Measurements from ENCODE around the gene ACAP1. TPM values are rescaled to one million over a fixed set of nuclear protein-coding genes. Genes with fewer than 3 reads are reported as not detected.
A peak's percentile ranks its signal among the peaks of the same experiment; 100 is the strongest.

The ACAP1 gene
- total RNA-seq, 2 donors from 2014 or later: 0.99 to 2.1 TPM

DNA sequence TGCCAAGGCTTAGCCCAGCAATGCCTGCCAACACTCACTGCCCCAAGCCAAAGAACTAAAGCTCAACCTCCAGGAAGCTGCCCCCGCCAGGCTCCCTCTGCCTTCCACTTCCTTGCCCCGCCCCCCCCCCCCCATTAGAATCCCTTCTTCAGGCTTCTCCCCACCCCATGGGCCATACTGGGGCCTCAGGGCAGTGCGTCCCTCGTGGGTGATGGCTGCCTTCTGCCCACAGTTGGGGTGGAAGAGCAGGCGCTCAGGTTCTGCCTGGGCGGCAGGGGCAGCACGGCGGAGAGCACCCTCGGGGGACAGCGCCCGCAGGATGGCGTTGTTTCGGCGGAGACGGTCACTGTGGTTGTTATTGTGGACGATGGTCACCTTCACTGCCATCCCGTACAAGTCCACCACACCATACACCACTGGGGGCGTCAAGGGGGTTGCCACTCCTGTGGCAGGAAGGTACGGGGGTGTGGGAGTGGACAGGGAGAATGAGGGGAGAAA, 11.2 kb upstream of the ACAP1 start:
- Histone ChIP-seq H3K27ac (no peak overlapping the region), H3K9me3 (no peaks in the 10 kb centered on the region), H3K36me3 (replicated peaks in 1 of 2; ENCODE audit: insufficient read depth in 1 of 2, low read depth in 2 of 2) (peaks cover 0 to 23% of the 10 kb centered on the region in 2 donors), H3K4me3 (no peak overlapping the region), H3K27me3 (no peaks in the 10 kb centered on the region), H3K4me1 (peaks cover 17% of the 10 kb centered on the region)
- TF ChIP-seq, protein P1, sequence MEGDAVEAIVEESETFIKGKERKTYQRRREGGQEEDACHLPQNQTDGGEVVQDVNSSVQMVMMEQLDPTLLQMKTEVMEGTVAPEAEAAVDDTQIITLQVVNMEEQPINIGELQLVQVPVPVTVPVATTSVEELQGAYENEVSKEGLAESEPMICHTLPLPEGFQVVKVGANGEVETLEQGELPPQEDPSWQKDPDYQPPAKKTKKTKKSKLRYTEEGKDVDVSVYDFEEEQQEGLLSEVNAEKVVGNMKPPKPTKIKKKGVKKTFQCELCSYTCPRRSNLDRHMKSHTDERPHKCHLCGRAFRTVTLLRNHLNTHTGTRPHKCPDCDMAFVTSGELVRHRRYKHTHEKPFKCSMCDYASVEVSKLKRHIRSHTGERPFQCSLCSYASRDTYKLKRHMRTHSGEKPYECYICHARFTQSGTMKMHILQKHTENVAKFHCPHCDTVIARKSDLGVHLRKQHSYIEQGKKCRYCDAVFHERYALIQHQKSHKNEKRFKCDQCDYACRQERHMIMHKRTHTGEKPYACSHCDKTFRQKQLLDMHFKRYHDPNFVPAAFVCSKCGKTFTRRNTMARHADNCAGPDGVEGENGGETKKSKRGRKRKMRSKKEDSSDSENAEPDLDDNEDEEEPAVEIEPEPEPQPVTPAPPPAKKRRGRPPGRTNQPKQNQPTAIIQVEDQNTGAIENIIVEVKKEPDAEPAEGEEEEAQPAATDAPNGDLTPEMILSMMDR (IDR thresholded peaks at IDR 0.05): no peak
- TF ChIP-seq POLR2A (IDR thresholded peaks at IDR 0.05): no peak
- intact Hi-C loops (cut with DNase I): no loop called here
- WGBS, 2 donors: 82 to 89% methylated on average over 11 to 18 of the region's 19 CpGs
- no peak for ATAC-seq
- DNase-seq: no peak

DNA sequence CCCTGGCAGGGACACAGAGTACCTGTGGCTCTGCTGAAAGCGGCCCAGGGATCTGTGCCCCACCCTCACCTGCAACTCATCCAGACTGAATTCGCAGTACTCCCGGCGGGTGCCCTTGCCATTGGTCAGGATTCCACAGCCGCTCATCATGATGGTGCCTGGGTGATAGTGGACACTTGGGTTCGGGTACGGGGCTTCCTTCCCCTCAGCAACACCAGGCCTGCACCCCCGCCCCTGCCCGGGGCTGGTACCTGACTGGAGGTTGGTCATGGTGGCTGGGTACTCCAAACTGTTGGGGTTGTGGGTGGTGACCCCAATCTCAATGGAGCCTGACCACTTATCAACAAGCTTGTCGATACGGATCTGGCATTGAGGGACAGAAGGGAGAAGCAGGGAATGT, 10.1 kb upstream of the ACAP1 start:
- no peak for TF ChIP-seq POLR2A (IDR thresholded peaks at IDR 0.05)
- TF ChIP-seq, protein P1 (IDR thresholded peaks at IDR 0.05): no peak
- H3K36me3 ChIP-seq (replicated peaks in 1 of 2; ENCODE audit: insufficient read depth in 1 of 2, low read depth in 2 of 2): peaks cover 0 to 16% of the 10 kb centered on the region in 2 donors
- H3K4me1 ChIP-seq: peaks cover 25% of the 10 kb centered on the region
- no peak for ATAC-seq
- H3K27ac ChIP-seq: no peak overlapping the region
- no peaks in the 10 kb centered on the region for H3K27me3 ChIP-seq
- intact Hi-C loops (cut with DNase I): no loop called here
- WGBS, 2 donors: 67 to 87% methylated on average over 5 to 7 of the region's 11 CpGs
- no peaks in the 10 kb centered on the region for H3K9me3 ChIP-seq
- DNase-seq: no peak
- no peak overlapping the region for H3K4me3 ChIP-seq

DNA sequence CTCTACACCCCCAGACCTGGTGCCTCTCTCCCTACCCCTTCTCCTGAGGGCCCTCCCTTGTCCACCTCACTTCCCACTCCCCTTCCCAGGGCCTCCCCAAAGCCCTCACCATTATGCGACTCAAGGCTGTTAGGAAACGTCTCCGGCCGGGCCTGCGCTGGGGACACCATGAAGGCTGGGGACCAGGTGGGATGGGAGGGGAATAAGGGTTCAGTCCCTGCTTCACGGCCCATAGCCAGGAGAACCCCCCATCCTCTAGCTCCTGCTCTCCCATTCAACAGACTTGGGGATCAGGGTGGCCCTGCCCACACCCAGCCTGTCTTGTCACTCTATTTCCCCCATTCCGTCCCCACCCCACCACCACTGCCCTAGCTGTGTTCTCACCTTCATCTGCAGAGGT, 9.3 kb upstream of the ACAP1 start:
- intact Hi-C loops (cut with DNase I): no loop called here
- WGBS, 2 donors: 92% methylated on average over 7 of the region's 7 CpGs
- H3K27me3 ChIP-seq: no peaks in the 10 kb centered on the region
- H3K36me3 ChIP-seq (replicated peaks in 1 of 2; ENCODE audit: insufficient read depth in 1 of 2, low read depth in 2 of 2): peaks cover 0 to 9% of the 10 kb centered on the region in 2 donors
- no peak overlapping the region for H3K27ac ChIP-seq
- no peak overlapping the region for H3K4me3 ChIP-seq
- TF ChIP-seq, protein P1 (IDR thresholded peaks at IDR 0.05): no peak
- TF ChIP-seq POLR2A (IDR thresholded peaks at IDR 0.05): no peak
- peaks cover 25% of the 10 kb centered on the region for H3K4me1 ChIP-seq
- no peak for ATAC-seq
- H3K9me3 ChIP-seq: no peaks in the 10 kb centered on the region
- DNase-seq: no peak

DNA sequence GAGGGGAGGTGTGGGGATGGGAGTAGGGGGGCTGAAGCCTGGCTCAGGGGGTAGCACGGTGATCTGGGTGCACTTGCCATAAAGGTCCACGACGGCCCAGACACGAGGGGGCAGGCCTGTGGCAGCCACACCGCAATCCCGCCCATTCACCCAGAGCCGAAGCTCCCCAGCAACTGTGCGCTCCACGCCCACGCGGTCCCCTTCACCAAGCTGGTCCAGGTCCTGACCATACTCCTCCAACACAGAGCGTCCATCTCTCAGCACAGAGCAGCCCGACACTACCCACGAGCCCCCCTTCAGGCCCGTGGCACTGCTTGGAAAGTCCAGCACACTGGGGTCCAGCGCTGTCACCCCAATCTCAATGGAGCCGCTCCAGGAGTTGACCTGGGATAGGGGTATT, 8.8 kb upstream of the ACAP1 start:
- Histone ChIP-seq H3K9me3 (no peaks in the 10 kb centered on the region), H3K36me3 (replicated peaks in 1 of 2; ENCODE audit: insufficient read depth in 1 of 2, low read depth in 2 of 2) (peaks cover 0 to 9% of the 10 kb centered on the region in 2 donors), H3K4me3 (no peak overlapping the region), H3K27ac (no peak overlapping the region), H3K27me3 (no peaks in the 10 kb centered on the region), H3K4me1 (peaks cover 25% of the 10 kb centered on the region)
- peak in 1 of 4 donors; percentile 13 for DNase-seq
- ATAC-seq: no peak
- TF ChIP-seq, protein P1 (IDR thresholded peaks at IDR 0.05): no peak
- no peak for TF ChIP-seq POLR2A (IDR thresholded peaks at IDR 0.05)
- intact Hi-C loops (cut with DNase I): no loop called here
- 76 to 83% methylated on average over 14 of the region's 17 CpGs for WGBS, 2 donors

DNA sequence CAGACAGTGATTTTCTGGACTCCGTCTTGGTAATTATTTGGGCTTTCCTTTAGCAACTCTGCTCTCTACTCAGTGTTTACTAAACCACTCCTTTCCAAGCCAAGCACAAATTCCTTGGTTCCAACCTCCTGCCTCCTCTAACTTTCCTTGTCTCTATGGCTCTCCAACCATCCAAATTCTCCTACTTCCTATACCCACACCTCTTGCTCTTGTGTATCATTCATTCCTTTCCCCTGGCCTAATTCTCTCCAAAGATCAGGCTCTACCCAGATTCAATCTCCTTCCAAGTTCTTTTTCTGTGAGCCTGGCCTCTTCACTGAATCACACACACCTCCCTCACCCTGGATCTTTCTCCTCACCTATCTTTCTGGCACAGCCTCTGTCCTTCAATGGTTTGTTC, 8.3 kb upstream of the ACAP1 start:
- no peak for DNase-seq
- WGBS, 2 donors: 63 to 78% methylated on average over 1 of the region's 1 CpG
- TF ChIP-seq, protein P1 (IDR thresholded peaks at IDR 0.05): no peak
- no peak for TF ChIP-seq POLR2A (IDR thresholded peaks at IDR 0.05)
- Histone ChIP-seq H3K36me3 (replicated peaks in 1 of 2; ENCODE audit: insufficient read depth in 1 of 2, low read depth in 2 of 2) (peaks cover 0 to 4% of the 10 kb centered on the region in 2 donors), H3K4me1 (peaks cover 25% of the 10 kb centered on the region), H3K4me3 (no peak overlapping the region), H3K27ac (no peak overlapping the region), H3K9me3 (no peaks in the 10 kb centered on the region), H3K27me3 (no peaks in the 10 kb centered on the region)
- intact Hi-C loops (cut with DNase I): no loop called here
- no peak for ATAC-seq

All from body of pancreas (tissue), 4 donors.